ENCODE measurements around the gene MYBPC2. TPM values are rescaled to one million over a fixed set of nuclear protein-coding genes. Genes with fewer than 3 reads are reported as not detected.
"Not testable (repeated sequence)": the region's sequence is repeated elsewhere in the genome, so short reads cannot be mapped to it uniquely, and the experiment has no call there.

Gene MYBPC2
- total RNA-seq, 1 donor from 2014 or later: 0.77 TPM

DNA sequence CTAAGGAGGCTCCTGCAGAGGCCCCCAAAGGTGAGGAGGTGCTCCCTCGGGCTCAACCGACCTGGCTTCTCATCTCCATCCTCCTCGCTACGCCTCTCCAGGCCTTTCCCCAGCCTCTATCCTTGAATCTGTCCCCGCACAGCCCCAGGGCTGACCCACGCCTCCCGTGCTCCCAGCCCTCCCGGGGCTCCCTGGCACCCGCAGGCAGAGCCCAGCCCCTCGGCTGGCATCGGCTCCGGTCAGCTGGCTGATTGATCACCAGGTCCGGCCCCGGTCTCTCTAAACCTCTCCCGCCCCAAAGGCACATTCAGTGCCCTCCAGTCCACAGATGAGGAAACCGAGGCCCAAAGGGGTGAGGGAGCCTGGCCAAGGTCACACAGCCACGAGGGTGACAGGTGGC lies 2.5 kb downstream of the MYBPC2 start:
- Histone ChIP-seq H3K4me1 (peaks cover 14% of the 10 kb centered on the region), H3K9me3 (ENCODE audit: low read depth) (no peaks in the 10 kb centered on the region), H3K4me2 (no peak overlapping the region), H3K36me3 (no peaks in the 10 kb centered on the region), H3K4me3 (no peak overlapping the region), H3K27ac (no peak overlapping the region), H3K27me3 (peaks cover 12% of the 10 kb centered on the region), H2AFZ (replicated peaks) (no peak overlapping the region), H3K79me2 (ENCODE audit: low read depth) (no peaks in the 10 kb centered on the region), H4K20me1 (ENCODE audit: low read depth) (no peaks in the 10 kb centered on the region), H3K9ac (no peak overlapping the region), H3F3A (ENCODE audit: low read depth) (peaks cover 2% of the 10 kb centered on the region)
- H3K27me3 Mint-ChIP-seq (ENCODE audit: insufficient read depth, low read depth): peaks cover 19% of the 10 kb centered on the region
- H3K27ac Mint-ChIP-seq: no peak overlapping the region
- no peaks in the 10 kb centered on the region for H3K36me3 Mint-ChIP-seq
- peaks cover 21% of the 10 kb centered on the region for H3K4me1 Mint-ChIP-seq
- H3K4me3 Mint-ChIP-seq: no peak overlapping the region
- no peak for DNase-seq (ENCODE audit: low spot score)
- no peak for TF ChIP-seq EZH2phosphoT487 (IDR thresholded peaks at IDR 0.05)
- TF ChIP-seq EZH2 (IDR thresholded peaks at IDR 0.05): no peak
- TF ChIP-seq, protein P1, sequence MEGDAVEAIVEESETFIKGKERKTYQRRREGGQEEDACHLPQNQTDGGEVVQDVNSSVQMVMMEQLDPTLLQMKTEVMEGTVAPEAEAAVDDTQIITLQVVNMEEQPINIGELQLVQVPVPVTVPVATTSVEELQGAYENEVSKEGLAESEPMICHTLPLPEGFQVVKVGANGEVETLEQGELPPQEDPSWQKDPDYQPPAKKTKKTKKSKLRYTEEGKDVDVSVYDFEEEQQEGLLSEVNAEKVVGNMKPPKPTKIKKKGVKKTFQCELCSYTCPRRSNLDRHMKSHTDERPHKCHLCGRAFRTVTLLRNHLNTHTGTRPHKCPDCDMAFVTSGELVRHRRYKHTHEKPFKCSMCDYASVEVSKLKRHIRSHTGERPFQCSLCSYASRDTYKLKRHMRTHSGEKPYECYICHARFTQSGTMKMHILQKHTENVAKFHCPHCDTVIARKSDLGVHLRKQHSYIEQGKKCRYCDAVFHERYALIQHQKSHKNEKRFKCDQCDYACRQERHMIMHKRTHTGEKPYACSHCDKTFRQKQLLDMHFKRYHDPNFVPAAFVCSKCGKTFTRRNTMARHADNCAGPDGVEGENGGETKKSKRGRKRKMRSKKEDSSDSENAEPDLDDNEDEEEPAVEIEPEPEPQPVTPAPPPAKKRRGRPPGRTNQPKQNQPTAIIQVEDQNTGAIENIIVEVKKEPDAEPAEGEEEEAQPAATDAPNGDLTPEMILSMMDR (IDR thresholded peaks at IDR 0.05): no peak
- no peaks in the 10 kb centered on the region for H3K9me3 Mint-ChIP-seq

DNA sequence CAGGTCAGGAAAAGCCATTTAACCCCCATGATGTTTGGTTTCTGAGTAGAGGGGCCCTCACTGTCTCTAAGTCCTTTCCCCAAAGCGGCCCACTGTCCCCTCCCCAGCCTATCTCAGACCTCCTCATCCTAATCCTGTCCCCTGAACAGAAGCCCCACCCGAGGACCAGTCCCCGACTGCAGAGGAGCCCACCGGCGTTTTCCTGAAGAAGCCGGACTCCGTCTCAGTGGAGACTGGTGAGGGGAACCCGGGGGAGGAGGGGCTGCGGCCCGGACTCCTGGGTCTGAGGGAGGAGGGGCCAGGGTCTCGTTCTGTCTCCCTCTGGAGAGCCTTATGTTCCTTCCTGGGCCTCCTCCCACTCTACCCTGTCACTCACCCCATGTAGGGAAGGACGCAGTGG lies 2.9 kb downstream of the MYBPC2 start:
- H3K9me3 ChIP-seq (ENCODE audit: low read depth): no peaks in the 10 kb centered on the region
- Mint-ChIP-seq H3K36me3 (no peaks in the 10 kb centered on the region), H3K27ac (no peak overlapping the region), H3K9me3 (no peaks in the 10 kb centered on the region), H3K27me3 (ENCODE audit: insufficient read depth, low read depth) (peaks cover 19% of the 10 kb centered on the region), H3K4me1 (peaks cover 21% of the 10 kb centered on the region), H3K4me3 (no peak overlapping the region)
- no peak overlapping the region for H3K27ac ChIP-seq
- no peaks in the 10 kb centered on the region for H4K20me1 ChIP-seq (ENCODE audit: low read depth)
- no peak overlapping the region for H3K9ac ChIP-seq
- H2AFZ ChIP-seq (replicated peaks): no peak overlapping the region
- no peaks in the 10 kb centered on the region for H3F3A ChIP-seq (ENCODE audit: low read depth)
- no peaks in the 10 kb centered on the region for H3K36me3 ChIP-seq
- TF ChIP-seq, protein P1 (IDR thresholded peaks at IDR 0.05): no peak
- TF ChIP-seq EZH2 (IDR thresholded peaks at IDR 0.05): no peak
- TF ChIP-seq EZH2phosphoT487 (IDR thresholded peaks at IDR 0.05): no peak
- DNase-seq (ENCODE audit: low spot score): no peak
- H3K4me3 ChIP-seq: no peak overlapping the region
- H3K4me1 ChIP-seq: peaks cover 14% of the 10 kb centered on the region
- no peaks in the 10 kb centered on the region for H3K79me2 ChIP-seq (ENCODE audit: low read depth)
- H3K27me3 ChIP-seq: peaks cover 8% of the 10 kb centered on the region
- H3K4me2 ChIP-seq: no peak overlapping the region

DNA sequence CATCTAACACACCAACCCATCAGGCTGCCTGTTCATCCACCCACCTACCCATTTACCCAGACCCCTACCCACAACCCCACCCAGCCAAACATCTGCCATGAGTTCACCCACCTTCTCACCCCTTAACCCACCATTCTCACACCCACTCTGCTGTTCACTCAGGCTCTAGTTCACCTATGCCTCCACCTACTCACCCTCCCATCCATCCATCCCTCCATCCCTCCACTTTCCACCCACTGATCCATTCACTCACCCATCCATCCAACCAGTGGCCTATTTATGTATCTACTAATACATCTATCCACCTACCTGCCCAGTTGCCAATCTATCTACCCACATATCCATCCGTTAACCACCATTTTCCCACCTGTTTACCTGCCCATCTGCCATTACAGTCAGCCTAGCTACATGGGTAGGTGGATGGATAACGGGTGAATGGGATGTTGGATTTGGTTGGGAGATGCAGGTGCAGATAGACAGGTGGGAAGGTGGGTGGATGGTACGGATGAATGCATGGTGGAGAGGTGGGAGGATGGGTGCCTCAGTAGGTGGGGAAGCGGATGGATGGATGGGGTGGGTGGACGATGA lies 5.3 kb downstream of the MYBPC2 start:
- H3K9me3 Mint-ChIP-seq: no peaks in the 10 kb centered on the region
- Histone ChIP-seq H3K4me2 (no peak overlapping the region), H3K79me2 (ENCODE audit: low read depth) (no peaks in the 10 kb centered on the region), H2AFZ (replicated peaks) (no peak overlapping the region), H3K27me3 (no peaks in the 10 kb centered on the region), H3K9ac (no peak overlapping the region), H3K4me1 (peaks cover 7% of the 10 kb centered on the region), H3K36me3 (no peaks in the 10 kb centered on the region), H4K20me1 (ENCODE audit: low read depth) (no peaks in the 10 kb centered on the region), H3K4me3 (no peak overlapping the region), H3F3A (ENCODE audit: low read depth) (no peaks in the 10 kb centered on the region), H3K9me3 (ENCODE audit: low read depth) (no peaks in the 10 kb centered on the region), H3K27ac (no peak overlapping the region)
- H3K27ac Mint-ChIP-seq: no peak overlapping the region
- peaks cover 9% of the 10 kb centered on the region for H3K4me1 Mint-ChIP-seq
- peaks cover 26% of the 10 kb centered on the region for H3K27me3 Mint-ChIP-seq (ENCODE audit: insufficient read depth, low read depth)
- DNase-seq (ENCODE audit: low spot score): no peak
- H3K4me3 Mint-ChIP-seq: no peak overlapping the region
- H3K36me3 Mint-ChIP-seq: no peaks in the 10 kb centered on the region
- TF ChIP-seq EZH2 (IDR thresholded peaks at IDR 0.05) (no peak), EZH2phosphoT487 (IDR thresholded peaks at IDR 0.05) (no peak)
- TF ChIP-seq, protein P1 (IDR thresholded peaks at IDR 0.05): no peak

DNA sequence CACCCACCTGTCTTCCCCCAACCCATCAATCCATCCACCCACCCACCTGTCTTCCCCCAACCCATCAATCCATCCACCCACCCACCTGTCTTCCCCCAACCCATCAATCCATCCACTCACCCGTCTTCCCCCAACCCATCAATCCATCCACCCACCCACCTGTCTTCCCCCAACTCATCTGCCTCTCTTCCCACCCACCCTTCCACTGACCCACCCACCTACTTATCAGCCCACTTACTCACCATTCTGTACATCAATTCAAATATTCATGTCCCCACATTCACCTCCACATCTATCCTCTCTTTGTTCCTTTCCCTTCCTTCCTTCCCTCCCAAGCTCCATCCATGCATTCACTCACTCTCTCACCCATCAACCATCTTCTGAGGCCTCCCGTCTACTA lies 6.4 kb downstream of the MYBPC2 start:
- H3K4me3 Mint-ChIP-seq; H4K20me1 ChIP-seq (ENCODE audit: low read depth); H3F3A ChIP-seq (ENCODE audit: low read depth); H3K9me3 Mint-ChIP-seq; DNase-seq (ENCODE audit: low spot score); H3K4me1 ChIP-seq; H3K9ac ChIP-seq; H2AFZ ChIP-seq (replicated peaks); H3K27ac Mint-ChIP-seq; H3K79me2 ChIP-seq (ENCODE audit: low read depth); H3K27ac ChIP-seq; H3K4me3 ChIP-seq; H3K36me3 Mint-ChIP-seq; H3K9me3 ChIP-seq (ENCODE audit: low read depth); H3K4me1 Mint-ChIP-seq; H3K27me3 ChIP-seq; H3K4me2 ChIP-seq; H3K36me3 ChIP-seq: not testable (repeated sequence)
- H3K27me3 Mint-ChIP-seq (ENCODE audit: insufficient read depth, low read depth): peaks cover 20% of the 10 kb centered on the region

All from neural progenitor cell (in vitro differentiated cells).